Esophagus muscularis mucosa (tissue), 4 donors: Measurements from ENCODE around the gene AOAH.

Experiments
- CTCF ChIP-seq, 3 experiments: fragments of 200-600 bp in 2 of 3; fragments of 450-650 bp in 1 of 3; sonication (generic) in 2 of 3; IDR thresholded peaks; one replicate each; pipeline ENCODE4 v1.5.1; 2017 to 2019; ENCODE audit warnings: antibody characterized with exemption in 3 of 3, mild to moderate bottlenecking in 2 of 3, moderate library complexity in 1 of 3
- EP300 ChIP-seq: sonication (generic); formaldehyde crosslinking; IDR thresholded peaks from one replicate; pipeline ENCODE4 v1.6.1; 2017; ENCODE audit warnings: antibody characterized with exemption
- POLR2A ChIP-seq: fragments of 450-650 bp; IDR thresholded peaks from one replicate; pipeline ENCODE4 v1.6.1; 2017; ENCODE audit warnings: antibody characterized with exemption, moderate library complexity, mild to moderate bottlenecking, low read depth
- POLR2AphosphoS5 ChIP-seq, 2 donors: sonication (generic); formaldehyde crosslinking; IDR thresholded peaks; one replicate each; pipeline ENCODE4 v1.6.1; 2017; ENCODE audit warnings: antibody characterized with exemption in 2 of 2

GRCh38 chr7:36668750-36669149 is 55.5 kb downstream of the AOAH start:
- TF ChIP-seq CTCF (IDR thresholded peaks at IDR 0.05) (no peak), POLR2A (no peak), EP300 (no peak), POLR2AphosphoS5 (IDR thresholded peaks at IDR 0.05) (no peak)
